Spleen (tissue), 11 donors: ENCODE measurements around the gene KSR1. TPM values are rescaled to one million over a fixed set of nuclear protein-coding genes. Genes with fewer than 3 reads are reported as not detected.
"Not testable (repeated sequence)": the region's sequence is repeated elsewhere in the genome, so short reads cannot be mapped to it uniquely, and the experiment has no call there.

ENCODE experiments used
- DNase-seq: peaks from one replicate; pipeline ENCODE4 v3.0.0-alpha.2; 2020
- H3K27ac ChIP-seq, 8 donors: fragments of 200-600 bp; sonication (generic) in 7 of 8; 1 replicate in 4 of 8; 2 replicates in 4 of 8; pipeline versions ENCODE4 v1.5.0 to v1.8.0; 2016 to 2021; ENCODE audit warnings: inconsistent platforms in 4 of 8, mild to moderate bottlenecking in 4 of 8, moderate library complexity in 1 of 8
- H3K27me3 ChIP-seq, 7 donors: fragments of 200-600 bp; sonication (generic) in 6 of 7; replicated peaks in 1 of 7; 1 replicate in 4 of 7; 2 replicates in 3 of 7; pipeline versions ENCODE4 v1.5.0 to v1.8.0; 2016 to 2021; ENCODE audit warnings: inconsistent platforms in 3 of 7, mild to moderate bottlenecking in 1 of 7
- H3K36me3 ChIP-seq, 6 donors: fragments of 200-600 bp; sonication (generic) in 5 of 6; 1 replicate in 4 of 6; 2 replicates in 2 of 6; pipeline versions ENCODE4 v1.5.0 to v1.8.0; 2016 to 2021; ENCODE audit warnings: inconsistent platforms in 2 of 6
- H3K4me1 ChIP-seq, 6 donors: fragments of 200-600 bp; sonication (generic) in 5 of 6; 1 replicate in 3 of 6; 2 replicates in 3 of 6; pipeline versions ENCODE4 v1.5.0 to v1.8.0; 2016 to 2021; ENCODE audit warnings: inconsistent platforms in 3 of 6
- H3K4me3 ChIP-seq, 8 donors: fragments of 200-600 bp; sonication (generic) in 7 of 8; 1 replicate in 4 of 8; 2 replicates in 4 of 8; pipeline versions ENCODE4 v1.5.0 to v1.8.0; 2016 to 2021; ENCODE audit warnings: inconsistent platforms in 4 of 8, mild to moderate bottlenecking in 4 of 8, moderate library complexity in 2 of 8
- H3K9me3 ChIP-seq, 8 donors: fragments of 200-600 bp; sonication (generic) in 7 of 8; 1 replicate in 4 of 8; 2 replicates in 4 of 8; pipeline versions ENCODE4 v1.5.0 to v1.8.0; 2016 to 2021; ENCODE audit warnings: inconsistent platforms in 4 of 8
- POLR2A ChIP-seq, 3 donors: fragments of 450-650 bp; IDR thresholded peaks; one replicate each; pipeline ENCODE4 v1.5.1; 2017; ENCODE audit warnings: antibody characterized with exemption in 3 of 3, mild to moderate bottlenecking in 1 of 3
- POLR2AphosphoS5 ChIP-seq, 3 donors: sonication (generic); formaldehyde crosslinking; IDR thresholded peaks; one replicate each; pipeline ENCODE4 v1.5.1; 2017; ENCODE audit warnings: antibody characterized with exemption in 3 of 3
- WGBS, 5 donors: extraction: QIAGEN DNeasy Blood & Tissue Kit in 3 of 5; methylation state at CpG; one replicate each; pipeline versions ENCODE4 v1.1.5 to v1.1.7; 2013 to 2018; 5-methylcytosine and 5-hydroxymethylcytosine counted together
- intact Hi-C: fragments of 100-400 bp; cut with DNase I; formaldehyde crosslinking; loops from one replicate; pipeline ENCODE4 v1.15.0; 2023; ENCODE audit warnings: low total_unique reads
- polyA plus RNA-seq, 3 donors: library from polyadenylated mRNA; stranded (reverse); fragments of 200-250 nt; gene quantifications; one replicate each; pipeline ENCODE4 v1.2.1, GENCODE V29; 2013
- total RNA-seq, 7 donors: library from RNA; depleted of rRNA in 3 of 7; stranded (reverse); fragments of >200 nt in 3 of 7; fragmentation: NEBNext Ultra II Directional in 4 of 7; extraction: Animal tissue kit (Norgen Biotek cat#: 25700) in 4 of 7; gene quantifications; one replicate each; pipeline versions ENCODE4 v1.1.0 to v1.2.1, GENCODE V29; 2016 to 2021
- TF ChIP-seq, protein P1 (sequence below), 11 experiments: fragments of 200-600 bp in 7 of 11; fragments of 450-650 bp in 4 of 11; sonication (generic) in 4 of 11; IDR thresholded peaks in 8 of 11; conservative IDR thresholded peaks in 3 of 11; 1 replicate in 7 of 11; 2 replicates in 4 of 11; pipeline versions ENCODE4 v1.4.0 to v1.8.0; 2016 to 2021; ENCODE audit warnings: antibody characterized with exemption in 11 of 11, inconsistent platforms in 4 of 11, mild to moderate bottlenecking in 1 of 11
- donor health status: healthy with polysubstance abuse.
- donor health status: DM: no; HTN: no; CAD: no; lungs with moderate emphysema.
- donor health status: DM: no; HTN: no; CAD: no.
- donor health status: Bipolar disorder and iron deficiency.
- donor health status: healthy.
- donor health status: DM: no; HTN: no; CAD: no.
- donor health status: DM: yes; HTN: yes; CAD: no.

The KSR1 gene
- total and polyA plus RNA-seq, 10 donors: 6.4 to 100 (median 46.0) TPM

DNA sequence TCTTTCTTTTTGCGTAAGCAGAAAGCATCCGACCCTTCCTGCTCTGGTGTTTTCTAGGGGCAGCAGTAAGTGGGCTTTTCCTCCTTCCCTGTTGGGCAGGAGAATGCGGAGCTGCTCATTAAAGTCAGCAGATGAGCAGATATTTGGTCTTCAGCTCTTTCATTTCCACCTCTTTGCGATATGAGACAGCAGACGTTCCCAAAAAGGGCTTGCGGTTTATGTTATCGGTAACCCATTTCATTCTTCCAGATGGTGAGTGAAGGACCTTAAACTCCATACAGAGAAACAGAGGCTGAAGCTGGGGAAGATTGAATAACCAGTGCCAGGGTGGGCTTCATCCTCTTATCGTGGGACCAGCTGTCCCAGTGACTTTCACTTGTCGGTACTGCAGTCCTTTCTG is 40.7 kb downstream of the KSR1 start:
- H3K4me3 ChIP-seq: no peak overlapping the region
- H3K36me3 ChIP-seq: peaks cover 0 to 6% (median 0%) of the 10 kb centered on the region in 6 donors
- H3K27me3 ChIP-seq: no peaks in the 10 kb centered on the region
- WGBS, 5 donors: 68 to 86% (median 78%) methylated on average over 9 of the region's 9 CpGs
- TF ChIP-seq POLR2AphosphoS5 (IDR thresholded peaks at IDR 0.05) (no peak), POLR2A (IDR thresholded peaks at IDR 0.05) (no peak)
- TF ChIP-seq, protein P1, sequence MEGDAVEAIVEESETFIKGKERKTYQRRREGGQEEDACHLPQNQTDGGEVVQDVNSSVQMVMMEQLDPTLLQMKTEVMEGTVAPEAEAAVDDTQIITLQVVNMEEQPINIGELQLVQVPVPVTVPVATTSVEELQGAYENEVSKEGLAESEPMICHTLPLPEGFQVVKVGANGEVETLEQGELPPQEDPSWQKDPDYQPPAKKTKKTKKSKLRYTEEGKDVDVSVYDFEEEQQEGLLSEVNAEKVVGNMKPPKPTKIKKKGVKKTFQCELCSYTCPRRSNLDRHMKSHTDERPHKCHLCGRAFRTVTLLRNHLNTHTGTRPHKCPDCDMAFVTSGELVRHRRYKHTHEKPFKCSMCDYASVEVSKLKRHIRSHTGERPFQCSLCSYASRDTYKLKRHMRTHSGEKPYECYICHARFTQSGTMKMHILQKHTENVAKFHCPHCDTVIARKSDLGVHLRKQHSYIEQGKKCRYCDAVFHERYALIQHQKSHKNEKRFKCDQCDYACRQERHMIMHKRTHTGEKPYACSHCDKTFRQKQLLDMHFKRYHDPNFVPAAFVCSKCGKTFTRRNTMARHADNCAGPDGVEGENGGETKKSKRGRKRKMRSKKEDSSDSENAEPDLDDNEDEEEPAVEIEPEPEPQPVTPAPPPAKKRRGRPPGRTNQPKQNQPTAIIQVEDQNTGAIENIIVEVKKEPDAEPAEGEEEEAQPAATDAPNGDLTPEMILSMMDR (IDR thresholded peaks at IDR 0.05 in 8 of 11, conservative IDR thresholded peaks at IDR 0.05 in 3 of 11): no peak
- DNase-seq: no peak
- peaks cover 23 to 48% (median 40%) of the 10 kb centered on the region in 6 donors for H3K4me1 ChIP-seq
- H3K27ac ChIP-seq: no peak overlapping the region
- H3K9me3 ChIP-seq: peaks cover 0 to 20% (median 16%) of the 10 kb centered on the region in 8 donors
- intact Hi-C loops: no loop called here

DNA sequence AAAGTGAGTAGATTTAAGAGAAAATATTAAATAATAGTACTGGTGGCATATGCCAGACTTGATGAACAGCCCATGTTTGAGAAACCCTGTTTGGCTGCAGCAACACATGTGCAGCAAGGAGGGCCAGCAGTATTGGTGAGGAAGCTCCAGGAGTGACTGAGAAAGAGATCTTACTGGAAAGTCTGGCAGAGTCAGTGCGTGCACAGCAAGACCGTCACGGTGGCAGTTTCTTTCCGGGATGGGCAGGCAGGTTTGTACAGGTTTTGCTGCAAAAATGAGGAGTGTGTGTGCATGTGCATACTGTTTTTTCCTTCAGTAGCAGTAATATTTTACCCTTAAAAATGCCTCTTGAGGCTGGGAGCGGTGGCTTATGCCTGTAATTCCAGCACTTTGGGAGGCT is 41.4 kb downstream of the KSR1 start:
- peaks cover 0 to 24% (median 17%) of the 10 kb centered on the region in 8 donors for H3K9me3 ChIP-seq
- 81 to 98% (median 95%) methylated on average over 5 of the region's 5 CpGs for WGBS, 5 donors
- TF ChIP-seq, protein P1 (IDR thresholded peaks at IDR 0.05 in 8 of 11, conservative IDR thresholded peaks at IDR 0.05 in 3 of 11): no peak
- no peak for TF ChIP-seq POLR2AphosphoS5 (IDR thresholded peaks at IDR 0.05)
- TF ChIP-seq POLR2A (IDR thresholded peaks at IDR 0.05): no peak
- no peak overlapping the region for H3K4me3 ChIP-seq
- H3K27ac ChIP-seq: no peak overlapping the region
- intact Hi-C loops: no loop called here
- no peaks in the 10 kb centered on the region for H3K27me3 ChIP-seq
- peaks cover 23 to 42% (median 40%) of the 10 kb centered on the region in 6 donors for H3K4me1 ChIP-seq
- no peak for DNase-seq
- H3K36me3 ChIP-seq: peaks cover 0 to 6% (median 0%) of the 10 kb centered on the region in 6 donors

DNA sequence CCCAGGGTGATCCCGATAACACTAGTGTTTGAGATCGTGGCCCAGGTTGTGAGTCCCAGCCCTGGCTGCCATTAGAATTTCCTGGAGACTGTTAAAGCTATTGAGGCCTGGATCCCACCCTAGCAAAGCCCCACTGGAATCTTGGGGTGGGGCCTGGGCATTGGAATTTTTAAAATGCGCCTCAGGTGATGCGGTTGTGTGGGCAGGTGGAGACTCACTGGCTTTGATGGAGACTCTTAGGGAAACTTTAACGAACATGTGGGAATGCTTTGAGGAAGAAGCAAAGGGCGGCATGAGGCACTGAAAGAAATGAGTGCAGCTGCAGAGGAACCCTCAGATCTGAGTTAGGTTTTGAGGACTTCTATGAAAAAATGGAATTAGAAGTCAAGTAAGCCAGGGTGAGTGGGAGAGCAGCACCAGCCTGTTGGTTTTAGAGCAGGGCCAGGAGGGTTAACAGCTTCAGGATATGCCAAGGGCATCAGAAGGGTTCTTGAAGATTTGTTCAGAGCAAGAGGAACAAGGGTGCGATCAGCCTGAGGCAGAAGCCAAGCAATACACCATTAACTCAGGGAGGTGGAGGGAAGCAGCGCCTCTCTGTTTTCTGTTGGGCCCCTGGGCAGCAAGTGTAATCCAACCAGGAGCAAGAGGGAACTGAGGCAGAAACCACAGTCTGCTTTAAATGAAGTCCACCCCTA is 42.5 kb downstream of the KSR1 start:
- TF ChIP-seq POLR2AphosphoS5 (IDR thresholded peaks at IDR 0.05): no peak
- TF ChIP-seq, protein P1 (IDR thresholded peaks at IDR 0.05 in 8 of 11, conservative IDR thresholded peaks at IDR 0.05 in 3 of 11): no peak
- no peak for TF ChIP-seq POLR2A (IDR thresholded peaks at IDR 0.05)
- no peak for DNase-seq
- WGBS, 5 donors: 93 to 98% (median 95%) methylated on average over 8 of the region's 8 CpGs
- peaks cover 13 to 38% (median 30%) of the 10 kb centered on the region in 6 donors for H3K4me1 ChIP-seq
- H3K27me3 ChIP-seq: no peaks in the 10 kb centered on the region
- peaks cover 0 to 24% (median 17%) of the 10 kb centered on the region in 8 donors for H3K9me3 ChIP-seq
- intact Hi-C loops: no loop called here
- H3K36me3 ChIP-seq: peaks cover 0 to 6% (median 0%) of the 10 kb centered on the region in 6 donors
- H3K27ac ChIP-seq: no peak overlapping the region
- no peak overlapping the region for H3K4me3 ChIP-seq

DNA sequence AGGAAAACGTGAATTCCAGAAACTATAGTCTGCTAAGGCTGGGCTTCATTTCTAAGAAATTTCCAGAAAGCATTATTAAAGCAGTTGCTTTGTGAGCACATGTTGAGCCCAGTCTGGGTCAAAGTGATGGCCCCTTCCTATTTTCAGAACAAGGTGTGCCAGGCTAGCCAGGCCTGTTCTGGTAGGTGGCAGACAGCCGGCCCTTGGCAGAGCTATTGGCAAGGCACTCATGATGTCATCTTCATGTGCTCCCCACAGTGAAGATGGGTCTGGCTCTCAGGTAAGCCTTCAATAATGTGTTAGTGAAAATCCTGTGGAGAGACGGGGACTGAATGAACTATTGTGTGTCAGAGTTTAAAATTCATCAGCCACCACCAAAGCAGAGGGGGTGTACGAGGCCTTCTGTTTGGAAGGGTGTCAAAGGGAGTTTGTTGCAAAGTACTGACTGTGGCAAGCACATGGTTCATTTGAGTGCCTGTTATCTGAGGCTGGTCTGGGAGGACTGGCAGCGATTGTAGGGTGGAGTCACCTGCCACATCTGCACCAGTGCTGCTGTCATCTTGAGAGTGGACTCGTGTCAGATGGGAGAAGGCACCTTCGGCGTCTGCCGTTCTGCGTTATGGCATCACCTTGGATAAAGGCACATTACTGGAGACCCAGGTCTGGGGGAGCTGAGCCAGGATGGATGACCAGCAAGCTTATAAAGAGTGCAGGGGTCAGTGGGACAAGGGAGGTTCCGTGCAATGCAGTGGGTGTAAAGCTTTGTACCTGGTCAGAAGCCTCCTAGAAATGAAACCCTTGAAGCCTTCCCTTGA is 43.4 kb downstream of the KSR1 start:
- TF ChIP-seq POLR2A (IDR thresholded peaks at IDR 0.05): no peak
- Histone ChIP-seq H3K4me1 (peaks cover 5 to 38% (median 24%) of the 10 kb centered on the region in 6 donors), H3K36me3 (peaks cover 0 to 6% (median 0%) of the 10 kb centered on the region in 6 donors), H3K9me3 (peaks cover 0 to 24% (median 17%) of the 10 kb centered on the region in 8 donors), H3K27me3 (no peaks in the 10 kb centered on the region), H3K27ac (no peak overlapping the region), H3K4me3 (no peak overlapping the region)
- intact Hi-C loops: no loop called here
- DNase-seq: no peak
- 92 to 97% (median 95%) methylated on average over 11 of the region's 11 CpGs for WGBS, 5 donors

DNA sequence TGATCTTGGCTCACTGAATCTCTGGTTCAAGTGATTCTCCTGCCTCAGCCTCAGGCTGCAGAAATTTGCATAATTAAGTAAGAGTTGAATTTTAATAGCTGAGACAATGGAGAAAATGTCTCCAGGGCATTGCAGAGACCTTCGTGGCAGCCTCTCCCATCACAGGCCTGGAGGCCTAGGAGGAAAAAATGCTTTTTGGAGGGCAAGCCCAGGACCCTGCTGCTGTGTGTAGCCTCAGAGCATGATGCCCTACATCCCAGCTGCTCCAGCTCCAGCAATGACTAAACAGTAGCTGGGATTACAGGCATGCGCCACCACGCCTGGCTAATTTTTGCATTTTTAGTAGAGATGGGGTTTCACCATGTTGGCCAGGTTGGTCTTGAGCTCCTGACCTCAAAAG is 45.1 kb downstream of the KSR1 start:
- H3K27ac ChIP-seq, DNase-seq, H3K27me3 ChIP-seq, intact Hi-C loops, H3K36me3 ChIP-seq, H3K4me3 ChIP-seq: not testable (repeated sequence)
- peaks cover 0 to 40% (median 17%) of the 10 kb centered on the region in 6 donors for H3K4me1 ChIP-seq
- 90 to 96% (median 94%) methylated on average over 3 of the region's 3 CpGs; no CpG with 5 or more reads in 1 of the 5 donors for WGBS, 5 donors
- H3K9me3 ChIP-seq: peaks cover 0 to 24% (median 17%) of the 10 kb centered on the region in 8 donors
